H9 (cell line): ENCODE results near the gene HOXD4. TPM values are rescaled to one million over a fixed set of nuclear protein-coding genes. Genes with fewer than 3 reads are reported as not detected.
A peak's percentile ranks its signal among the peaks of the same experiment; 100 is the strongest.

Experiments used
- DNase-seq: peaks from one replicate; pipeline ENCODE4 v3.0.0-alpha.2; 2017
- H2AFZ ChIP-seq: one replicate; pipeline ENCODE4 v1.6.1; 2013; ENCODE audit warnings: mild to moderate bottlenecking, low read length, control low read depth, moderate library complexity
- H2AK5ac ChIP-seq: 2 replicates; pipeline ENCODE4 v1.6.1; 2013; ENCODE audit warnings: low read length, control low read depth, mixed read lengths; ENCODE audit not compliant: insufficient read length
- H2BK120ac ChIP-seq: one replicate; pipeline ENCODE4 v1.6.1; 2013; ENCODE audit warnings: low read depth, mild to moderate bottlenecking, low read length, control low read depth, inconsistent platforms; ENCODE audit not compliant: poor library complexity, severe bottlenecking
- H2BK12ac ChIP-seq: 2 replicates; pipeline ENCODE4 v1.6.1; 2013; ENCODE audit warnings: low read length, control low read depth, mixed read lengths, low read depth; ENCODE audit not compliant: insufficient read length
- H2BK15ac ChIP-seq: 2 replicates; pipeline ENCODE4 v1.6.1; 2013; ENCODE audit warnings: low read depth, low read length, control low read depth
- H2BK20ac ChIP-seq: one replicate; pipeline ENCODE4 v1.6.1; 2013; ENCODE audit warnings: low read depth, mild to moderate bottlenecking, low read length, control low read depth, inconsistent platforms; ENCODE audit not compliant: poor library complexity, severe bottlenecking
- H2BK5ac ChIP-seq: 2 replicates; pipeline ENCODE4 v1.6.1; 2013; ENCODE audit warnings: low read length, control low read depth, mixed read lengths; ENCODE audit not compliant: insufficient read length
- H3K14ac ChIP-seq: 2 replicates; pipeline ENCODE4 v1.6.1; 2013; ENCODE audit warnings: low read length, control low read depth; ENCODE audit not compliant: insufficient read depth
- H3K18ac ChIP-seq: 2 replicates; pipeline ENCODE4 v1.6.1; 2013; ENCODE audit warnings: low read depth, mild to moderate bottlenecking, mixed read lengths, low read length, control low read depth; ENCODE audit not compliant: insufficient read length
- H3K23ac ChIP-seq: 2 replicates; pipeline ENCODE4 v1.6.1; 2013; ENCODE audit warnings: low read length, control low read depth, mixed read lengths, low read depth; ENCODE audit not compliant: insufficient read length
- H3K23me2 ChIP-seq: 2 replicates; pipeline ENCODE4 v1.6.1; 2013; ENCODE audit warnings: low read depth, mild to moderate bottlenecking, mixed read lengths, low read length, control low read depth; ENCODE audit not compliant: insufficient read length, poor library complexity, severe bottlenecking
- H3K27ac ChIP-seq: 2 replicates; pipeline ENCODE4 v1.5.1; 2013; ENCODE audit warnings: low read length, control low read depth, mixed read lengths, low read depth; ENCODE audit not compliant: insufficient read length
- H3K27me3 ChIP-seq: 2 replicates; pipeline ENCODE4 v1.6.1; 2013; ENCODE audit warnings: low read length, control low read depth, inconsistent platforms; ENCODE audit not compliant: insufficient read depth
- H3K4ac ChIP-seq: 2 replicates; pipeline ENCODE4 v1.6.1; 2013; ENCODE audit warnings: low read depth, mild to moderate bottlenecking, control low read depth, inconsistent platforms, low read length, moderate library complexity
- H3K4me1 ChIP-seq: 2 replicates; pipeline ENCODE4 v1.6.1; 2013; ENCODE audit warnings: low read length, control low read depth, inconsistent platforms; ENCODE audit not compliant: insufficient read depth
- H3K4me2 ChIP-seq: 2 replicates; pipeline ENCODE4 v1.6.1; 2013; ENCODE audit warnings: low read length, control low read depth, mixed read lengths; ENCODE audit not compliant: insufficient read length, insufficient read depth
- H3K56ac ChIP-seq: 2 replicates; pipeline ENCODE4 v1.6.1; 2013; ENCODE audit warnings: low read depth, mild to moderate bottlenecking, mixed read lengths, low read length, control low read depth; ENCODE audit not compliant: insufficient read length
- H3K79me1 ChIP-seq: 2 replicates; pipeline ENCODE4 v1.6.1; 2013; ENCODE audit warnings: low read depth, mild to moderate bottlenecking, moderate library complexity, low read length, control low read depth, inconsistent platforms; ENCODE audit not compliant: insufficient read depth, poor library complexity, severe bottlenecking
- H3K79me2 ChIP-seq: 2 replicates; pipeline ENCODE4 v1.6.1; 2013; ENCODE audit warnings: low read length, control low read depth, inconsistent platforms; ENCODE audit not compliant: insufficient read depth
- H3K9ac ChIP-seq: 2 replicates; pipeline ENCODE4 v1.6.1; 2013; ENCODE audit warnings: low read length, control low read depth, mixed read lengths; ENCODE audit not compliant: insufficient read length; ENCODE audit errors: extremely low read depth
- H3K9me3 ChIP-seq: one replicate; pipeline ENCODE4 v1.6.1; 2013; ENCODE audit warnings: low read depth, low read length, inconsistent platforms; ENCODE audit not compliant: control insufficient read depth
- H3T11ph ChIP-seq: one replicate; pipeline ENCODE4 v1.6.1; 2013; ENCODE audit warnings: mild to moderate bottlenecking, low read length, control low read depth, inconsistent platforms
- H4K20me1 ChIP-seq: one replicate; pipeline ENCODE4 v1.6.1; 2013; ENCODE audit not compliant: control insufficient read depth, insufficient read length, insufficient read depth
- H4K5ac ChIP-seq: 2 replicates; pipeline ENCODE4 v1.6.1; 2013; ENCODE audit warnings: low read depth, mild to moderate bottlenecking, mixed read lengths, low read length, control low read depth; ENCODE audit not compliant: insufficient read length
- H4K8ac ChIP-seq: replicated peaks from 2 replicates; pipeline ENCODE4 v1.6.1; 2013; ENCODE audit warnings: low read length, control low read depth, mixed read lengths, low read depth; ENCODE audit not compliant: insufficient read length
- H4K91ac ChIP-seq: 2 replicates; pipeline ENCODE4 v1.6.1; 2013; ENCODE audit warnings: low read depth, mild to moderate bottlenecking, moderate library complexity, mixed read lengths, low read length, control low read depth; ENCODE audit not compliant: insufficient read length
- H3K27ac Mint-ChIP-seq, 3 experiments: 2 replicates in 2 of 3; 3 replicates in 1 of 3; pipeline ENCODE4 v1.8.0; 2020 to 2021; ENCODE audit warnings: mixed read lengths in 3 of 3, mild to moderate bottlenecking in 1 of 3, moderate library complexity in 1 of 3
- H3K27me3 Mint-ChIP-seq: 2 replicates; pipeline ENCODE4 v1.8.0; 2021; ENCODE audit warnings: low read depth, mild to moderate bottlenecking, moderate library complexity, mixed read lengths
- H3K36me3 Mint-ChIP-seq, 3 experiments: 2 replicates in 2 of 3; 3 replicates in 1 of 3; pipeline ENCODE4 v1.8.0; 2020 to 2021; ENCODE audit warnings: low read depth in 3 of 3, mixed read lengths in 3 of 3; ENCODE audit not compliant: insufficient read depth in 1 of 3
- H3K4me1 Mint-ChIP-seq, 2 experiments: 2 replicates each; pipeline ENCODE4 v1.8.0; 2020; ENCODE audit warnings: mixed read lengths in 2 of 2
- H3K4me3 Mint-ChIP-seq, 2 experiments: 2 replicates in 1 of 2; 3 replicates in 1 of 2; pipeline ENCODE4 v1.8.0; 2020 to 2021; ENCODE audit warnings: mild to moderate bottlenecking in 2 of 2, mixed read lengths in 2 of 2, moderate library complexity in 1 of 2
- H3K9me3 Mint-ChIP-seq, 2 experiments: 2 replicates in 1 of 2; 3 replicates in 1 of 2; pipeline ENCODE4 v1.8.0; 2020; ENCODE audit warnings: mild to moderate bottlenecking in 2 of 2, mixed read lengths in 2 of 2, moderate library complexity in 1 of 2
- CTCF ChIP-seq: fragments of 200-600 bp; sonication (generic); conservative IDR thresholded peaks from 3 replicates; pipeline ENCODE4 v1.8.0; 2021; ENCODE audit warnings: antibody characterized with exemption, mild to moderate bottlenecking
- WGBS: extraction: QIAGEN DNeasy Blood & Tissue Kit; methylation state at CpG from one replicate; pipeline ENCODE4 v1.1.7; 2013; ENCODE audit warnings: missing lambda C conversion rate, low lambda C conversion rate, mixed read lengths; ENCODE audit not compliant: insufficient read length; ENCODE audit errors: extremely low coverage; 5-methylcytosine and 5-hydroxymethylcytosine counted together
- total RNA-seq: library from RNA; stranded (reverse); gene quantifications from 2 replicates; pipeline ENCODE4 v1.2.1, GENCODE V29; 2021

Gene HOXD4
- total RNA-seq, 1 experiment from 2014 or later = not detected

GRCh38 chr2:176158855-176159662 lies 7.7 kb downstream of the HOXD4 start:
- Histone ChIP-seq H2BK12ac (no peak overlapping the region), H3K18ac (no peak overlapping the region), H2AFZ (no peak overlapping the region), H3K23ac (no peak overlapping the region), H3T11ph (no peak overlapping the region), H4K5ac (no peak overlapping the region), H3K4me1 (no peaks in the 10 kb centered on the region), H3K4me2 (no peak overlapping the region), H3K14ac (no peak overlapping the region; the same call in 1 of the 2 replicates), H2BK120ac (no peak overlapping the region), H3K27me3 (peaks cover 100% of the 10 kb centered on the region), H2BK15ac (no peak overlapping the region), H3K79me1 (no peaks in the 10 kb centered on the region), H4K91ac (no peak overlapping the region), H3K56ac (no peak overlapping the region), H3K4ac (no peak overlapping the region), H4K8ac (no peak overlapping the region), H4K20me1 (peaks cover 2% of the 10 kb centered on the region), H2BK20ac (no peak overlapping the region), H2BK5ac (no peak overlapping the region), H2AK5ac (no peak overlapping the region), H3K9ac (no peak overlapping the region), H3K79me2 (no peaks in the 10 kb centered on the region), H3K27ac (no peak overlapping the region), H3K9me3 (no peaks in the 10 kb centered on the region), H3K23me2 (no peaks in the 10 kb centered on the region)
- no CpG with 5 or more reads among the region's 39 CpGs for WGBS
- no peaks in the 10 kb centered on the region; a peak in 1 of 7 replicates for H3K36me3 Mint-ChIP-seq
- H3K4me1 Mint-ChIP-seq = peaks cover 6 to 33% of the 10 kb centered on the region in 2 experiments; a peak in 3 of 4 replicates
- peaks cover 5% of the 10 kb centered on the region in 2 experiments; a peak in 3 of 5 replicates for H3K9me3 Mint-ChIP-seq
- DNase-seq = no peak
- TF ChIP-seq CTCF = no peak
- peaks cover 100% of the 10 kb centered on the region for H3K27me3 Mint-ChIP-seq
- H3K4me3 Mint-ChIP-seq = peak overlapping the region in 1 of 2 experiments; percentile 64; a peak in 1 of 5 replicates
- no peak overlapping the region for H3K27ac Mint-ChIP-seq
